Caco-2 (cell line): ENCODE measurements around the gene ALOX5. TPM values are rescaled to one million over a fixed set of nuclear protein-coding genes. Genes with fewer than 3 reads are reported as not detected.

Experiments
- BruUV-seq: library from RNA; stranded (reverse); fragments of 400-500 nt; replicated peaks from 2 replicates; lab custom pipeline; 2021; lab: Mats Ljungman, UMichigan
- CTCF ChIA-PET: fragments of 300-600 bp; sonication (Branson Sonifier 250); formaldehyde crosslinking; loops from one replicate; lab custom pipeline; 2022; ENCODE audit warnings: antibody characterized with exemption; lab: Charles Lee
- POLR2A ChIA-PET: fragments of 300-600 bp; sonication (Branson Sonifier 250); formaldehyde crosslinking; loops from one replicate; lab custom pipeline; 2022; ENCODE audit warnings: antibody characterized with exemption; lab: Charles Lee
- DNase-seq, 2 experiments: peaks; one replicate each; pipeline versions ENCODE4 v3.0.0 to v3.0.0-alpha.2; 2020 to 2022
- H3K27me3 ChIP-seq: replicated peaks from 2 replicates; pipeline ENCODE4 v1.6.0; 2011; ENCODE audit warnings: low read length; ENCODE audit not compliant: control insufficient read depth, insufficient read depth
- H3K36me3 ChIP-seq: 2 replicates; pipeline ENCODE4 v1.5.1; 2011; ENCODE audit warnings: low read length; ENCODE audit not compliant: control insufficient read depth, insufficient read depth
- H3K4me1 ChIP-seq: fragments of 250-450 bp; sonication (Bioruptor Pico); 2 replicates; pipeline ENCODE4 v1.5.1; 2020; ENCODE audit warnings: mild to moderate bottlenecking
- H3K4me3 ChIP-seq: 2 replicates; pipeline ENCODE4 v1.5.1; 2011; ENCODE audit warnings: low read depth, mild to moderate bottlenecking, control low read depth, low read length
- H3K9me3 ChIP-seq: fragments of 250-450 bp; sonication (Bioruptor Pico); 2 replicates; pipeline ENCODE4 v1.5.1; 2020; ENCODE audit warnings: mild to moderate bottlenecking, moderate library complexity
- H3K27ac Mint-ChIP-seq: one replicate; pipeline ENCODE4 v1.8.0; 2022; ENCODE audit warnings: mixed read lengths; ENCODE audit not compliant: unreplicated experiment
- H3K27me3 Mint-ChIP-seq: one replicate; pipeline ENCODE4 v1.8.0; 2022; ENCODE audit warnings: mixed read lengths; ENCODE audit not compliant: insufficient read depth, unreplicated experiment
- H3K36me3 Mint-ChIP-seq: one replicate; pipeline ENCODE4 v1.8.0; 2022; ENCODE audit warnings: mild to moderate bottlenecking, mixed read lengths; ENCODE audit not compliant: insufficient read depth, unreplicated experiment
- H3K4me1 Mint-ChIP-seq: one replicate; pipeline ENCODE4 v1.8.0; 2022; ENCODE audit warnings: low read depth, mixed read lengths; ENCODE audit not compliant: unreplicated experiment
- H3K4me3 Mint-ChIP-seq: one replicate; pipeline ENCODE4 v1.8.0; 2022; ENCODE audit warnings: mild to moderate bottlenecking, moderate library complexity, mixed read lengths; ENCODE audit not compliant: unreplicated experiment
- H3K9me3 Mint-ChIP-seq: one replicate; pipeline ENCODE4 v1.8.0; 2022; ENCODE audit warnings: mixed read lengths; ENCODE audit not compliant: unreplicated experiment
- intact Hi-C: fragments of 100-400 bp; cut with micrococcal nuclease; formaldehyde crosslinking; loops from one replicate; pipeline ENCODE4 v1.10.0; 2022; ENCODE audit not compliant: unreplicated experiment
- total RNA-seq: library from RNA; stranded (reverse); gene quantifications from 2 replicates; pipeline ENCODE4 v1.2.3, GENCODE V29; 2022
- TF ChIP-seq, protein P1 (sequence below), 2 experiments: fragments of 200-600 bp in 1 of 2; IDR thresholded peaks; 1 replicate in 1 of 2; 2 replicates in 1 of 2; pipeline versions ENCODE4 v1.5.1 to v1.8.0; 2011 to 2022; ENCODE audit warnings: antibody characterized with exemption in 1 of 2, control low read depth in 1 of 2, inconsistent platforms in 1 of 2, low read depth in 1 of 2, low read length in 1 of 2, mild to moderate bottlenecking in 1 of 2, moderate library complexity in 1 of 2; ENCODE audit not compliant: insufficient read depth in 1 of 2, severe bottlenecking in 1 of 2, unreplicated experiment in 1 of 2

ALOX5 gene
- total RNA-seq, 1 experiment from 2014 or later, result not detected

DNA sequence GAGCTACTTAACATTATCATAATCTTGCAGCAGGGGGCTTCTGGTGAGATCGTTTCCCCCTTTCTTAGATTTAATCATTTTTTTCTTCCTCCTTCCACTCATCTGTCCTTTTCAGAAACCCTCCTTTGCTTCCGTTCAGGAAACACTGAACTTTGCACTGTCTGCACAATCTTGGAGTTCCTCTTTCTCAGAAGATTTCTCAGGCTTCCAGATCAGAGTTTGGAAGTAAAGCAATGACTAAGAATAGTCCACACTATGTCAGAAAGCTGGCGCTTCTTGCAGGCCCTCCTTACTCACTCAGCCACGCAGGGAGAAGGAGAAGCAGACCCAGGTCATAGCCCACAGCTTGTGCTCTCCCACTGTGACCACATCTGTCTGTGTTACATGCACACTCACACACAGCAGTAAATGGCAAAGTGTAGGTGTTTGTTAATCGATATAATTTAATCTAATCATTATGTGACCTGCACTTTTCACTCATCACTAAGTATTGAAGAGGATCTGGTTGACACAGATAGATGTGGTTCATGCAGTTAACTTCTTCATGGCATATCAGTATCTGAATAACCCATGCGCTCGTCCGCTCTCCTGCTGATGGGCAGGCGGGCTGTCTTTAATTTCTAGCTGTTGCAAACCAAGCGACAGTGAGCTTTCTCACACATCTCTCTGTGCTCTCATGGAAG lies 30.2 kb downstream of the ALOX5 start:
- Histone ChIP-seq H3K4me1 (0 out of 2 replicates have a peak, but pooled peaks cover 4% of the 10 kb centered on the region), H3K4me3 (no peak overlapping the region), H3K27me3 (no peaks in the 10 kb centered on the region), H3K9me3 (no peaks in the 10 kb centered on the region), H3K36me3 (no peaks in the 10 kb centered on the region)
- H3K4me3 Mint-ChIP-seq, result no peak overlapping the region
- BruUV-seq, result no TSS peak
- ChIA-PET CTCF (no interaction called here), POLR2A (no interaction called here)
- H3K9me3 Mint-ChIP-seq, result no peaks in the 10 kb centered on the region
- H3K4me1 Mint-ChIP-seq, result peaks cover 6% of the 10 kb centered on the region
- peaks cover 22% of the 10 kb centered on the region for H3K27me3 Mint-ChIP-seq
- intact Hi-C loops, result no loop called here
- TF ChIP-seq, protein P1, sequence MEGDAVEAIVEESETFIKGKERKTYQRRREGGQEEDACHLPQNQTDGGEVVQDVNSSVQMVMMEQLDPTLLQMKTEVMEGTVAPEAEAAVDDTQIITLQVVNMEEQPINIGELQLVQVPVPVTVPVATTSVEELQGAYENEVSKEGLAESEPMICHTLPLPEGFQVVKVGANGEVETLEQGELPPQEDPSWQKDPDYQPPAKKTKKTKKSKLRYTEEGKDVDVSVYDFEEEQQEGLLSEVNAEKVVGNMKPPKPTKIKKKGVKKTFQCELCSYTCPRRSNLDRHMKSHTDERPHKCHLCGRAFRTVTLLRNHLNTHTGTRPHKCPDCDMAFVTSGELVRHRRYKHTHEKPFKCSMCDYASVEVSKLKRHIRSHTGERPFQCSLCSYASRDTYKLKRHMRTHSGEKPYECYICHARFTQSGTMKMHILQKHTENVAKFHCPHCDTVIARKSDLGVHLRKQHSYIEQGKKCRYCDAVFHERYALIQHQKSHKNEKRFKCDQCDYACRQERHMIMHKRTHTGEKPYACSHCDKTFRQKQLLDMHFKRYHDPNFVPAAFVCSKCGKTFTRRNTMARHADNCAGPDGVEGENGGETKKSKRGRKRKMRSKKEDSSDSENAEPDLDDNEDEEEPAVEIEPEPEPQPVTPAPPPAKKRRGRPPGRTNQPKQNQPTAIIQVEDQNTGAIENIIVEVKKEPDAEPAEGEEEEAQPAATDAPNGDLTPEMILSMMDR (IDR thresholded peaks at IDR 0.05; ENCODE audit: insufficient read depth in 1 of 2, low read depth in 1 of 2, low read length in 1 of 2, severe bottlenecking in 1 of 2, unreplicated experiment in 1 of 2), result no peak
- DNase-seq, result no peak
- H3K27ac Mint-ChIP-seq, result no peak overlapping the region
- no peaks in the 10 kb centered on the region for H3K36me3 Mint-ChIP-seq

DNA sequence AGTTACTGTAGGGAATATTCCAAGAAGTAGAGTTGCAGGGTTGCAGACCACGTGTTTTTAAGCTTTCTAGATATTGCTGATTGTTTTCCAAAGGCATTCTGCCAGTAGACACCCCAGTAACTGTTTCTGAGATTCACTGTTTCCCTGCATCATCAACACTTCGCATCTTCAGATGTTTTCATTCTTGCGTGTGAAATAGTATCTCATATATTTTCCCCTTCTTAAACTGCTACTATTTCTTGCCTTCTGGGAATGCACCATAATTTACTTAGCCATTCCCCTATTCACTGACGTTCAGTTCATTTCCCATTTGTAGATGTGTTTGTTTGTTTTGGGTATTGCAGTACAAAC lies 30.7 kb downstream of the ALOX5 start:
- Mint-ChIP-seq H3K9me3 (no peaks in the 10 kb centered on the region), H3K4me1 (peaks cover 11% of the 10 kb centered on the region), H3K27me3 (peaks cover 26% of the 10 kb centered on the region), H3K36me3 (no peaks in the 10 kb centered on the region), H3K27ac (no peak overlapping the region), H3K4me3 (no peak overlapping the region)
- CTCF ChIA-PET, result no interaction called here
- H3K27me3 ChIP-seq, result no peaks in the 10 kb centered on the region
- no TSS peak for BruUV-seq
- 0 out of 2 replicates have a peak, but pooled peaks cover 4% of the 10 kb centered on the region for H3K4me1 ChIP-seq
- no peak for DNase-seq
- intact Hi-C loops, result no loop called here
- no peaks in the 10 kb centered on the region for H3K36me3 ChIP-seq
- TF ChIP-seq, protein P1 (IDR thresholded peaks at IDR 0.05; ENCODE audit: insufficient read depth in 1 of 2, low read depth in 1 of 2, low read length in 1 of 2, severe bottlenecking in 1 of 2, unreplicated experiment in 1 of 2), result no peak
- H3K9me3 ChIP-seq, result no peaks in the 10 kb centered on the region
- no peak overlapping the region for H3K4me3 ChIP-seq
- POLR2A ChIA-PET, result no interaction called here

DNA sequence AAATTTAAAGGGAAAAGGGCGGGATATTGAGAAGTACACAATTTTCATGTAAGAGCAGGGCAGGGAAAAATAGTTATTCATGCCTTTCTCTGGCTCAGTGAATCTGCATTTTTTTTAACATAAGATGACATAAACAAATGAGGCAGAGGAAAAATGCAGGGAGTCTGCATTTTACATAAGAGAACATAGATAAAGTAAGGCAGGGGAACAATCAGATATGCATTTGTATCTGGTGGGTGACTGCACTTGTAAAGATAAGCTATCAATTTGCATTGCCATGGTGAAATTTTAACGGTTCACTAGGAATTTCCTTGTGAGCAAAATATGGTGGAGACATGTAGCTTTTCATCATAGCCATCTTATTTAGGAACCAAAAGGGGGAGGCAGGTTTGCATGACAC lies 33.5 kb downstream of the ALOX5 start:
- H3K27me3 Mint-ChIP-seq, result peaks cover 21% of the 10 kb centered on the region
- ChIA-PET CTCF (no interaction called here), POLR2A (no interaction called here)
- H3K4me3 Mint-ChIP-seq, result no peak overlapping the region
- TF ChIP-seq, protein P1 (IDR thresholded peaks at IDR 0.05; ENCODE audit: insufficient read depth in 1 of 2, low read depth in 1 of 2, low read length in 1 of 2, severe bottlenecking in 1 of 2, unreplicated experiment in 1 of 2), result no peak
- Histone ChIP-seq H3K36me3 (no peaks in the 10 kb centered on the region), H3K9me3 (no peaks in the 10 kb centered on the region), H3K4me3 (no peak overlapping the region), H3K4me1 (0 out of 2 replicates have a peak, but pooled peaks cover 4% of the 10 kb centered on the region), H3K27me3 (no peaks in the 10 kb centered on the region)
- no TSS peak for BruUV-seq
- H3K27ac Mint-ChIP-seq, result no peak overlapping the region
- DNase-seq, result no peak
- no peaks in the 10 kb centered on the region for H3K36me3 Mint-ChIP-seq
- H3K9me3 Mint-ChIP-seq, result no peaks in the 10 kb centered on the region
- H3K4me1 Mint-ChIP-seq, result peaks cover 11% of the 10 kb centered on the region
- intact Hi-C loops, result no loop called here
